ENCODE results near the gene DENND1A.

Gene DENND1A

GRCh38 chr9:123487944-123488548, 441.9 kb downstream of the DENND1A start:
- H3K27me3 ChIP-seq = no peaks in the 10 kb centered on the region
- DNase-seq = no peak
- H3K36me3 ChIP-seq = peaks cover 0 to 5% (median 0%) of the 10 kb centered on the region in 3 donors
- H3K9me3 ChIP-seq = no peaks in the 10 kb centered on the region
- intact Hi-C loops (cut with DNase I; ENCODE audit: low total_unique reads) = no loop called here
- H3K27ac ChIP-seq = no peak overlapping the region
- no peak overlapping the region for H3K4me3 ChIP-seq
- TF ChIP-seq CTCF (IDR thresholded peaks at IDR 0.05) = no peak
- H3K4me1 ChIP-seq = no peaks in the 10 kb centered on the region

GRCh38 chr9:123486431-123486830, 443.5 kb downstream of the DENND1A start:
- Histone ChIP-seq H3K9me3 (no peaks in the 10 kb centered on the region), H3K36me3 (peaks cover 0 to 4% (median 0%) of the 10 kb centered on the region in 3 donors), H3K4me1 (no peaks in the 10 kb centered on the region), H3K27me3 (no peaks in the 10 kb centered on the region), H3K27ac (no peak overlapping the region), H3K4me3 (no peak overlapping the region)
- DNase-seq = no peak
- intact Hi-C loops (cut with DNase I; ENCODE audit: low total_unique reads) = no loop called here
- no peak for TF ChIP-seq CTCF (IDR thresholded peaks at IDR 0.05)

- no peak for DNase-seq
- Histone ChIP-seq H3K4me1 (no peaks in the 10 kb centered on the region), H3K27me3 (no peaks in the 10 kb centered on the region), H3K9me3 (no peaks in the 10 kb centered on the region), H3K4me3 (no peak overlapping the region), H3K27ac (no peak overlapping the region), H3K36me3 (no peaks in the 10 kb centered on the region)
- TF ChIP-seq CTCF (IDR thresholded peaks at IDR 0.05) = no peak
- intact Hi-C loops (cut with DNase I; ENCODE audit: low total_unique reads) = no loop called here
Observed at GRCh38 chr9:123485216-123485615, 444.7 kb downstream of the DENND1A start.

- no peaks in the 10 kb centered on the region for H3K9me3 ChIP-seq
- no peak for DNase-seq
- H3K27ac ChIP-seq = no peak overlapping the region
- H3K4me1 ChIP-seq = no peaks in the 10 kb centered on the region
- intact Hi-C loops (cut with DNase I; ENCODE audit: low total_unique reads) = no loop called here
- H3K36me3 ChIP-seq = no peaks in the 10 kb centered on the region
- no peaks in the 10 kb centered on the region for H3K27me3 ChIP-seq
- no peak for TF ChIP-seq CTCF (IDR thresholded peaks at IDR 0.05)
- H3K4me3 ChIP-seq = no peak overlapping the region
Observed at GRCh38 chr9:123484130-123484529, 445.8 kb downstream of the DENND1A start.

GRCh38 chr9:123483191-123483803, 446.6 kb downstream of the DENND1A start:
- Histone ChIP-seq H3K4me3 (no peak overlapping the region), H3K27me3 (no peaks in the 10 kb centered on the region), H3K9me3 (no peaks in the 10 kb centered on the region), H3K36me3 (no peaks in the 10 kb centered on the region), H3K27ac (no peak overlapping the region), H3K4me1 (no peaks in the 10 kb centered on the region)
- intact Hi-C loops (cut with DNase I; ENCODE audit: low total_unique reads) = no loop called here
- TF ChIP-seq CTCF (IDR thresholded peaks at IDR 0.05) = no peak
- DNase-seq = no peak

Measured in tibial artery (tissue), 4 donors.